Panc1 (cell line): ENCODE data around the gene DUSP23. TPM values are rescaled to one million over a fixed set of nuclear protein-coding genes. Genes with fewer than 3 reads are reported as not detected.

Experiments used
- ATAC-seq: fragments of 200-7000 bp; cut with Tn5 transposase; 2 replicates; pipeline ENCODE4 v1.9.1; 2020; ENCODE audit warnings: mild to moderate bottlenecking, moderate library complexity
- BruUV-seq: library from RNA; stranded (reverse); fragments of 400-500 nt; replicated peaks from 2 replicates; lab custom pipeline; 2021; lab: Mats Ljungman, UMichigan
- CTCF ChIA-PET: fragments of 300-600 bp; sonication (Branson Sonifier 250); formaldehyde crosslinking; loops from one replicate; lab custom pipeline; 2022; ENCODE audit warnings: antibody characterized with exemption; lab: Charles Lee
- POLR2A ChIA-PET: fragments of 300-600 bp; sonication (Branson Sonifier 250); formaldehyde crosslinking; loops from one replicate; lab custom pipeline; 2022; ENCODE audit warnings: antibody characterized with exemption; lab: Charles Lee
- DNase-seq: peaks from one replicate; pipeline ENCODE4 v3.0.0-alpha.2; 2010; ENCODE audit warnings: low read depth, low spot score
- H3K27ac ChIP-seq: 2 replicates; pipeline ENCODE4 v1.5.1; 2011; ENCODE audit warnings: mild to moderate bottlenecking, low read length, inconsistent platforms
- H3K27me3 ChIP-seq: fragments of 200-500 bp; sonication (Bioruptor generic); 2 replicates; pipeline ENCODE4 v1.6.0; 2014; ENCODE audit warnings: low read length, inconsistent platforms; ENCODE audit not compliant: control insufficient read depth, insufficient read depth
- H3K36me3 ChIP-seq: fragments of 200-500 bp; sonication (Bioruptor generic); 2 replicates; pipeline ENCODE4 v1.5.1; 2014; ENCODE audit warnings: inconsistent platforms, mild to moderate bottlenecking, low read length, moderate library complexity; ENCODE audit not compliant: control insufficient read depth, insufficient read depth
- H3K4me1 ChIP-seq: 2 replicates; pipeline ENCODE4 v1.5.1; 2011; ENCODE audit warnings: inconsistent platforms, mild to moderate bottlenecking, low read length, moderate library complexity; ENCODE audit not compliant: control insufficient read depth, insufficient read depth
- H3K4me3 ChIP-seq, 2 experiments: 2 replicates each; pipeline ENCODE4 v1.5.1; 2011 to 2012; ENCODE audit warnings: low read depth in 2 of 2, low read length in 2 of 2, mild to moderate bottlenecking in 2 of 2, inconsistent platforms in 1 of 2, moderate library complexity in 1 of 2
- H3K9me3 ChIP-seq: fragments of 200-500 bp; sonication (Bioruptor generic); 2 replicates; pipeline ENCODE4 v1.5.1; 2014; ENCODE audit warnings: low read depth, mild to moderate bottlenecking, inconsistent platforms, low read length, moderate library complexity; ENCODE audit not compliant: control insufficient read depth, insufficient read depth
- POLR2AphosphoS5 ChIP-seq: IDR thresholded peaks from 2 replicates; pipeline ENCODE4 v1.6.1; 2012; ENCODE audit warnings: mild to moderate bottlenecking, low read depth, low read length, moderate library complexity
- SIN3A ChIP-seq: IDR thresholded peaks from 2 replicates; pipeline ENCODE4 v1.6.1; 2012; ENCODE audit warnings: low read depth, mild to moderate bottlenecking, low read length, moderate library complexity, borderline replicate concordance; ENCODE audit not compliant: insufficient read depth
- TCF7L2 ChIP-seq: IDR thresholded peaks from 2 replicates; pipeline ENCODE4 v1.6.1; 2011; ENCODE audit warnings: mild to moderate bottlenecking, low read depth, low read length, inconsistent platforms
- in situ Hi-C: cut with HindIII; loops from 2 replicates; pipeline ENCODE4 v1.10.0; 2016; ENCODE audit warnings: low sequenced_read_pairs, low pct_unique_long_range_greater_than_20kb
- intact Hi-C: fragments of 100-400 bp; cut with micrococcal nuclease; formaldehyde crosslinking; loops from one replicate; pipeline ENCODE4 v1.10.0; 2022; ENCODE audit not compliant: unreplicated experiment
- total RNA-seq: library from RNA; stranded (reverse); gene quantifications from one replicate; pipeline ENCODE4 v1.2.1, GENCODE V29; 2021; ENCODE audit not compliant: unreplicated experiment
- TF ChIP-seq, protein P1 (sequence below), 2 experiments: IDR thresholded peaks; 2 replicates each; pipeline ENCODE4 v1.6.1; 2011 to 2012; ENCODE audit warnings: low read depth in 2 of 2, control low read depth in 1 of 2, low read length in 1 of 2, mild to moderate bottlenecking in 1 of 2, moderate library complexity in 1 of 2; ENCODE audit not compliant: insufficient read depth in 1 of 2
- TF ChIP-seq, protein P2 (sequence below): fragments of 450-650 bp; IDR thresholded peaks from 2 replicates; pipeline ENCODE4 v1.5.1; 2017; ENCODE audit warnings: mild to moderate bottlenecking

The DUSP23 gene
- total RNA-seq, 1 experiment from 2014 or later = 36.1 TPM

DNA sequence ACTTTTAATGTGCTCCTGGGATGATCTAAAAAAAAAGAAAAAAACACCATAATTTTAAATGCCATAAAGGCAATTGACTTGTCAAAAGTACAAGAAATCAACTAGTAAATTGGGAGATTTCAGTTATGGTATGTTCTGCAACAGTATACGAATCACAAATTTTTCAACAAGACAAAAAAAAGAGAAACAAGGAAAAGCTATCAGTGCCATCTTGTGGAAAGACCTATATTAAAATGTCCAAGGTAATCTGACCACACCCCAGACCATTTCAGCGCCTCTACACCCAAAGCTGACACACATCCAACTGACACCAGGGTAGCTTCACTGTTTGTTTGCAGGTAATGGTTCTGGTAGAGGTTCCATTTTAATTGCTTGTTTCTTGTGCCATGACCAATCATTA, 5.0 kb upstream of the DUSP23 start:
- H3K9me3 ChIP-seq = no peaks in the 10 kb centered on the region
- H3K4me1 ChIP-seq = no peaks in the 10 kb centered on the region
- POLR2A ChIA-PET = no interaction called here
- CTCF ChIA-PET = interaction anchor here (0.7 kb wide), 1 partner anchor 548 kb away, joined by 4 read pairs; no protein-coding TSS in a partner anchor
- BruUV-seq = no TSS peak
- H3K4me3 ChIP-seq = no peak overlapping the region
- TF ChIP-seq, protein P1, sequence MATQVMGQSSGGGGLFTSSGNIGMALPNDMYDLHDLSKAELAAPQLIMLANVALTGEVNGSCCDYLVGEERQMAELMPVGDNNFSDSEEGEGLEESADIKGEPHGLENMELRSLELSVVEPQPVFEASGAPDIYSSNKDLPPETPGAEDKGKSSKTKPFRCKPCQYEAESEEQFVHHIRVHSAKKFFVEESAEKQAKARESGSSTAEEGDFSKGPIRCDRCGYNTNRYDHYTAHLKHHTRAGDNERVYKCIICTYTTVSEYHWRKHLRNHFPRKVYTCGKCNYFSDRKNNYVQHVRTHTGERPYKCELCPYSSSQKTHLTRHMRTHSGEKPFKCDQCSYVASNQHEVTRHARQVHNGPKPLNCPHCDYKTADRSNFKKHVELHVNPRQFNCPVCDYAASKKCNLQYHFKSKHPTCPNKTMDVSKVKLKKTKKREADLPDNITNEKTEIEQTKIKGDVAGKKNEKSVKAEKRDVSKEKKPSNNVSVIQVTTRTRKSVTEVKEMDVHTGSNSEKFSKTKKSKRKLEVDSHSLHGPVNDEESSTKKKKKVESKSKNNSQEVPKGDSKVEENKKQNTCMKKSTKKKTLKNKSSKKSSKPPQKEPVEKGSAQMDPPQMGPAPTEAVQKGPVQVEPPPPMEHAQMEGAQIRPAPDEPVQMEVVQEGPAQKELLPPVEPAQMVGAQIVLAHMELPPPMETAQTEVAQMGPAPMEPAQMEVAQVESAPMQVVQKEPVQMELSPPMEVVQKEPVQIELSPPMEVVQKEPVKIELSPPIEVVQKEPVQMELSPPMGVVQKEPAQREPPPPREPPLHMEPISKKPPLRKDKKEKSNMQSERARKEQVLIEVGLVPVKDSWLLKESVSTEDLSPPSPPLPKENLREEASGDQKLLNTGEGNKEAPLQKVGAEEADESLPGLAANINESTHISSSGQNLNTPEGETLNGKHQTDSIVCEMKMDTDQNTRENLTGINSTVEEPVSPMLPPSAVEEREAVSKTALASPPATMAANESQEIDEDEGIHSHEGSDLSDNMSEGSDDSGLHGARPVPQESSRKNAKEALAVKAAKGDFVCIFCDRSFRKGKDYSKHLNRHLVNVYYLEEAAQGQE (IDR thresholded peaks at IDR 0.05; ENCODE audit: insufficient read depth in 1 of 2, low read depth in 2 of 2, low read length in 1 of 2) = no peak
- TF ChIP-seq, protein P2, sequence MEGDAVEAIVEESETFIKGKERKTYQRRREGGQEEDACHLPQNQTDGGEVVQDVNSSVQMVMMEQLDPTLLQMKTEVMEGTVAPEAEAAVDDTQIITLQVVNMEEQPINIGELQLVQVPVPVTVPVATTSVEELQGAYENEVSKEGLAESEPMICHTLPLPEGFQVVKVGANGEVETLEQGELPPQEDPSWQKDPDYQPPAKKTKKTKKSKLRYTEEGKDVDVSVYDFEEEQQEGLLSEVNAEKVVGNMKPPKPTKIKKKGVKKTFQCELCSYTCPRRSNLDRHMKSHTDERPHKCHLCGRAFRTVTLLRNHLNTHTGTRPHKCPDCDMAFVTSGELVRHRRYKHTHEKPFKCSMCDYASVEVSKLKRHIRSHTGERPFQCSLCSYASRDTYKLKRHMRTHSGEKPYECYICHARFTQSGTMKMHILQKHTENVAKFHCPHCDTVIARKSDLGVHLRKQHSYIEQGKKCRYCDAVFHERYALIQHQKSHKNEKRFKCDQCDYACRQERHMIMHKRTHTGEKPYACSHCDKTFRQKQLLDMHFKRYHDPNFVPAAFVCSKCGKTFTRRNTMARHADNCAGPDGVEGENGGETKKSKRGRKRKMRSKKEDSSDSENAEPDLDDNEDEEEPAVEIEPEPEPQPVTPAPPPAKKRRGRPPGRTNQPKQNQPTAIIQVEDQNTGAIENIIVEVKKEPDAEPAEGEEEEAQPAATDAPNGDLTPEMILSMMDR = peak; percentile 29; the same call in 1 of the 2 replicates
- TF ChIP-seq TCF7L2 = no peak
- DNase-seq (no peak), ATAC-seq (no peak)
- in situ Hi-C loops (no loop called here), intact Hi-C loops (no loop called here)
- H3K36me3 ChIP-seq = no peaks in the 10 kb centered on the region
- H3K27me3 ChIP-seq = peaks cover 7% of the 10 kb centered on the region; the same call in 1 of the 2 replicates
- H3K27ac ChIP-seq = no peak overlapping the region

DNA sequence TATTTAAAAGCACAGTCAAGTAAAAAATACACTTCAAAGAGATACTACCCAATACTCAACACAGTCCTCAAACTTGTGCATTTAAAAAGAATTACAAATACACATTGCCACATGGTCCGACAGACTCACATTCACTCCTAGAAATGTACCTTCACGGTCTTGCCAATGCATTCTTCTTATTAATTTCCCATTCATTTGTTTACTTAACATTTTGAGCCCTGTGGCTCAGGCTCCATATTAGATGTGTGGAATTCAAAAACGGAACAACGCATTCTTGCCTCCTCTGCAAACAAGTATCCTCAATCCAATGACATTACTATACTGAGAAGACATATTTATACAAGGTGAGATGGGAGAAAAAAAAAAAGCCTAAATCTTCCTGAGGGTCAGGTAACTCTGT, 2.5 kb upstream of the DUSP23 start:
- H3K4me3 ChIP-seq = no peak overlapping the region
- peaks cover 2% of the 10 kb centered on the region; the same call in 1 of the 2 replicates for H3K27me3 ChIP-seq
- H3K4me1 ChIP-seq = no peaks in the 10 kb centered on the region
- no peak for ATAC-seq
- in situ Hi-C loops (no loop called here), intact Hi-C loops (no loop called here)
- no peak for DNase-seq
- CTCF ChIA-PET = no interaction called here
- H3K27ac ChIP-seq = no peak overlapping the region
- no peaks in the 10 kb centered on the region for H3K36me3 ChIP-seq
- no peak for TF ChIP-seq POLR2AphosphoS5
- TF ChIP-seq SIN3A = no peak
- TF ChIP-seq, protein P2 = no peak
- TF ChIP-seq TCF7L2 = no peak
- TF ChIP-seq, protein P1 (IDR thresholded peaks at IDR 0.05; ENCODE audit: insufficient read depth in 1 of 2, low read depth in 2 of 2, low read length in 1 of 2) = no peak
- POLR2A ChIA-PET = no interaction called here
- BruUV-seq = no TSS peak
- no peaks in the 10 kb centered on the region for H3K9me3 ChIP-seq
